ENCODE results near the gene MRFAP1L1. TPM values are rescaled to one million over a fixed set of nuclear protein-coding genes. Genes with fewer than 3 reads are reported as not detected.
"Not testable (repeated sequence)": the region's sequence is repeated elsewhere in the genome, so short reads cannot be mapped to it uniquely, and the experiment has no call there.

Gene MRFAP1L1
- 57.9 and 79.2 TPM in 2 replicates for total RNA-seq

GRCh38 chr4:6709230-6710114 lies at the start of gene MRFAP1L1:
TSS of gene MRFAP1L1 (minus strand) at chr4:6709865. CDS start at chr4:6709629, 236 bp downstream.
- peak within 1 kb of the TSS; percentile 69 for H3K4me3 ChIP-seq (ENCODE audit: low read depth, low read length)
- peaks cover 1% of the 10 kb centered on the region for H3K36me3 ChIP-seq (ENCODE audit: control insufficient read depth, insufficient read depth, low read length)
- no peaks in the 10 kb centered on the region for H3K27me3 ChIP-seq (ENCODE audit: control insufficient read depth, insufficient read depth, low read length)
- FAIRE-seq (no peak), DNase-seq (ENCODE audit: low read depth) (peak; percentile 90)
- TF ChIP-seq CTCF (IDR thresholded peaks at IDR 0.05; ENCODE audit: insufficient read depth, low read length, severe bottlenecking): peak; percentile 7

- no peak for TF ChIP-seq CTCF (IDR thresholded peaks at IDR 0.05; ENCODE audit: insufficient read depth, low read length, severe bottlenecking)
- no peak overlapping the region for H3K4me3 ChIP-seq (ENCODE audit: low read depth, low read length)
- no peaks in the 10 kb centered on the region for H3K27me3 ChIP-seq (ENCODE audit: control insufficient read depth, insufficient read depth, low read length)
- H3K36me3 ChIP-seq (ENCODE audit: control insufficient read depth, insufficient read depth, low read length): no peaks in the 10 kb centered on the region
- DNase-seq (ENCODE audit: low read depth) (no peak), FAIRE-seq (no peak)
Observed at GRCh38 chr4:6758728-6759127, 49.1 kb upstream of the MRFAP1L1 start.

- H3K27me3 ChIP-seq (ENCODE audit: control insufficient read depth, insufficient read depth, low read length); DNase-seq (ENCODE audit: low read depth); H3K36me3 ChIP-seq (ENCODE audit: control insufficient read depth, insufficient read depth, low read length); H3K4me3 ChIP-seq (ENCODE audit: low read depth, low read length); FAIRE-seq: not testable (repeated sequence)
Observed at GRCh38 chr4:6756345-6756744, 46.7 kb upstream of the MRFAP1L1 start.

GRCh38 chr4:6755088-6755753 lies 45.6 kb upstream of the MRFAP1L1 start:
- Histone ChIP-seq H3K36me3 (ENCODE audit: control insufficient read depth, insufficient read depth, low read length) (no peaks in the 10 kb centered on the region), H3K27me3 (ENCODE audit: control insufficient read depth, insufficient read depth, low read length) (no peaks in the 10 kb centered on the region), H3K4me3 (ENCODE audit: low read depth, low read length) (no peak overlapping the region)
- no peak for FAIRE-seq
- no peak for TF ChIP-seq CTCF (IDR thresholded peaks at IDR 0.05; ENCODE audit: insufficient read depth, low read length, severe bottlenecking)
- no peak for DNase-seq (ENCODE audit: low read depth)

- DNase-seq (ENCODE audit: low read depth) (no peak), FAIRE-seq (no peak)
- no peak for TF ChIP-seq CTCF (IDR thresholded peaks at IDR 0.05; ENCODE audit: insufficient read depth, low read length, severe bottlenecking)
Observed at GRCh38 chr4:6754481-6755087, 44.9 kb upstream of the MRFAP1L1 start.

GRCh38 chr4:6753891-6754290 lies 44.2 kb upstream of the MRFAP1L1 start:
- no peaks in the 10 kb centered on the region for H3K27me3 ChIP-seq (ENCODE audit: control insufficient read depth, insufficient read depth, low read length)
- H3K36me3 ChIP-seq (ENCODE audit: control insufficient read depth, insufficient read depth, low read length): no peaks in the 10 kb centered on the region
- FAIRE-seq (no peak), DNase-seq (ENCODE audit: low read depth) (peak; percentile 26)
- no peak overlapping the region for H3K4me3 ChIP-seq (ENCODE audit: low read depth, low read length)
- TF ChIP-seq CTCF (IDR thresholded peaks at IDR 0.05; ENCODE audit: insufficient read depth, low read length, severe bottlenecking): no peak

More at GRCh38 chr4:6754481-6755087, 44.9 kb upstream of the MRFAP1L1 start:
- Histone ChIP-seq H3K4me3 (ENCODE audit: low read depth, low read length) (no peak overlapping the region), H3K27me3 (ENCODE audit: control insufficient read depth, insufficient read depth, low read length) (no peaks in the 10 kb centered on the region), H3K36me3 (ENCODE audit: control insufficient read depth, insufficient read depth, low read length) (no peaks in the 10 kb centered on the region)
